ENCODE data around the gene MITF.

GRCh38 chr3:69712933-69713332, 26.3 kb upstream of the MITF start:
- TF ChIP-seq ZFX (IDR thresholded peaks at IDR 0.05; ENCODE audit: borderline replicate concordance), result no peak
- TF ChIP-seq, protein P1, sequence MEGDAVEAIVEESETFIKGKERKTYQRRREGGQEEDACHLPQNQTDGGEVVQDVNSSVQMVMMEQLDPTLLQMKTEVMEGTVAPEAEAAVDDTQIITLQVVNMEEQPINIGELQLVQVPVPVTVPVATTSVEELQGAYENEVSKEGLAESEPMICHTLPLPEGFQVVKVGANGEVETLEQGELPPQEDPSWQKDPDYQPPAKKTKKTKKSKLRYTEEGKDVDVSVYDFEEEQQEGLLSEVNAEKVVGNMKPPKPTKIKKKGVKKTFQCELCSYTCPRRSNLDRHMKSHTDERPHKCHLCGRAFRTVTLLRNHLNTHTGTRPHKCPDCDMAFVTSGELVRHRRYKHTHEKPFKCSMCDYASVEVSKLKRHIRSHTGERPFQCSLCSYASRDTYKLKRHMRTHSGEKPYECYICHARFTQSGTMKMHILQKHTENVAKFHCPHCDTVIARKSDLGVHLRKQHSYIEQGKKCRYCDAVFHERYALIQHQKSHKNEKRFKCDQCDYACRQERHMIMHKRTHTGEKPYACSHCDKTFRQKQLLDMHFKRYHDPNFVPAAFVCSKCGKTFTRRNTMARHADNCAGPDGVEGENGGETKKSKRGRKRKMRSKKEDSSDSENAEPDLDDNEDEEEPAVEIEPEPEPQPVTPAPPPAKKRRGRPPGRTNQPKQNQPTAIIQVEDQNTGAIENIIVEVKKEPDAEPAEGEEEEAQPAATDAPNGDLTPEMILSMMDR (IDR thresholded peaks at IDR 0.05), result no peak
